ENCODE data around the gene LPIN3. TPM values are rescaled to one million over a fixed set of nuclear protein-coding genes. Genes with fewer than 3 reads are reported as not detected.
"Not testable (repeated sequence)": the region's sequence is repeated elsewhere in the genome, so short reads cannot be mapped to it uniquely, and the experiment has no call there.

The LPIN3 gene
- total RNA-seq, 1 donor from 2014 or later = 1.1 TPM

DNA sequence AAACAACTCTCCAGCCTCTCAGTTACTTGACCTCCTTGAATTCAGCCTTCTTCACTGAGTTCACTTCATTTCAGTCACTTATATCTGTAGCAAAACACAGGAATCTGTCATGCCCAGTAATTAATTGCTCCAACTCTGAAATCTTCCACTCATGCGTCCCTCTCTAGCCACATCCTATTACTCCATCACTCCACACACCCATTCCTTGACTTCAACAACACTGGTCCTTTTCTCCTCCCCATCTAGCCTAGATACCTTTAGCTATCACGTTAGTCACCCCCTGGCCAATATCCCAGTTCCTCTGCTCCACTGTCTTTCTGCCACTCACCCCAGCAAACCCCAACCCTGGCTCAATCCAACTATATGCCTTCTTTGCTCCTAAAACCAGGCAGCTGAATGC, 30.8 kb upstream of the LPIN3 start:
- no peak for DNase-seq (ENCODE audit: low spot score)
- Mint-ChIP-seq H3K4me3 (no peak overlapping the region), H3K4me1 (ENCODE audit: low read depth) (no peaks in the 10 kb centered on the region), H3K36me3 (ENCODE audit: low read depth) (no peaks in the 10 kb centered on the region), H3K9me3 (no peaks in the 10 kb centered on the region), H3K27me3 (ENCODE audit: insufficient read depth) (no peaks in the 10 kb centered on the region), H3K27ac (no peak overlapping the region)
- intact Hi-C loops (cut with micrococcal nuclease) = no loop called here

DNA sequence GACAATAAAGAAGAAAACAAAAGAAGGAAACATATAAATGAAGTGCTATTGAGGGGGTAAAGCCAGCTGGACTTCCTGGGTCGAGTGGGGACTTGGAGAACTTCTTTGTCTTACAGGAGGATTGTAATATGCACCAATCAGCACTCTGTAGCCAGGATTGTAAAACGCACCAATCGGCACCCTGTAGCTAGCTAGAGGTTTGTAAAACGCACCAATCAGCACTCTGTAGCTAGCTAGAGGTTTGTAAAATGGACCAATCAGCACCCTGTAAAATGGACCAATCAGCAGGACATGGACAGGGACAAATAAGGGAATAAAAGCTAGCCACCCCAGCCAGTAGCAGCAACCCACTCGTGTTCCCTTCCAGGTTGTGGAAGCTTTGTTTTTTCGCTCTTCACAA, 28.6 kb upstream of the LPIN3 start:
- H3K27ac Mint-ChIP-seq; intact Hi-C loops (cut with micrococcal nuclease); H3K36me3 Mint-ChIP-seq (ENCODE audit: low read depth); H3K27me3 Mint-ChIP-seq (ENCODE audit: insufficient read depth); DNase-seq (ENCODE audit: low spot score); H3K4me3 Mint-ChIP-seq; H3K9me3 Mint-ChIP-seq: not testable (repeated sequence)
- peaks cover 11% of the 10 kb centered on the region for H3K4me1 Mint-ChIP-seq (ENCODE audit: low read depth)

DNA sequence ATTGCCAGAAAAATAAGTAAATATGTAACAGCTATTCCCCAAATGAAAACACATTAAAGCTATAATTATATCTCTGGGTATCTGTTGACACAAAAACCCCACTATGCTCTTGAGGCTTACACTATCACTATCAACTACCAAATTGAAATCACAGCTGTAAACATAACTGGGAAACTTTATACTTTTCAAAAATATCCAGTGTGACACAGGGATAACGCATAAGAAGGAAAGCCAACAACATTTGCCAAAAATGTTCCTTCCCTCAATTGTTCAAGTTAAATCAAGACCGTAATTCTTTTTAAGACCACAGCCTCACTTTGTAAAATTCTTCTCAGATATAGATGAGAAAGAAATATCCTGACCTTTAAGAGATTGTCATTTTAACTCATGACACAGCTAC, 26.2 kb upstream of the LPIN3 start:
- Mint-ChIP-seq H3K4me1 (ENCODE audit: low read depth) (peaks cover 11% of the 10 kb centered on the region), H3K27me3 (ENCODE audit: insufficient read depth) (peaks cover 2% of the 10 kb centered on the region), H3K36me3 (ENCODE audit: low read depth) (no peaks in the 10 kb centered on the region), H3K27ac (no peak overlapping the region), H3K4me3 (no peak overlapping the region), H3K9me3 (no peaks in the 10 kb centered on the region)
- DNase-seq (ENCODE audit: low spot score) = no peak
- intact Hi-C loops (cut with micrococcal nuclease) = no loop called here

DNA sequence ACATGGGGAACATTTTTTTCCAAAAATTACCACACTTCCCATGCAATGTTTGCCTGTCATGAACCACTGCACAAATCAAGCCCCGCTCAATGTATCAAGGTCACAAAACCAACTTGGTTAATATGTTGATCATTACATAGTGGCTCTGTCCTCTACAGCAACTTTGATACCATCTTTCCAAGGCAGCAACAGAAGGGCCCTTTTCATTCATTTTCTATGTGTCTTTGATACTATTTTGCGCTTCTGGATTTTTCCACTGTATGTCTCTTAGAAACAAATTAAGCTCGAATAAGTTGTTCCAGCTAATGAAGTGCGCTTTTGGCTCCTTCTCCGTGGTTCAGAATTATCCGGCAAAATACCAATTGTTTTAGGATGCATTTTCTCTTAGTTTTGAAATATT, 24.6 kb upstream of the LPIN3 start:
- H3K27ac Mint-ChIP-seq = peak overlapping the region; percentile 82
- peak overlapping the region; percentile 88 for H3K4me3 Mint-ChIP-seq
- no peaks in the 10 kb centered on the region for H3K9me3 Mint-ChIP-seq
- H3K36me3 Mint-ChIP-seq (ENCODE audit: low read depth) = no peaks in the 10 kb centered on the region
- peaks cover 5% of the 10 kb centered on the region for H3K27me3 Mint-ChIP-seq (ENCODE audit: insufficient read depth)
- H3K4me1 Mint-ChIP-seq (ENCODE audit: low read depth) = peaks cover 11% of the 10 kb centered on the region
- intact Hi-C loops (cut with micrococcal nuclease) = loop anchor here (5.0 kb wide), 2 partner anchors 116 to 376 kb away; no protein-coding TSS in a partner anchor
- DNase-seq (ENCODE audit: low spot score) = no peak

DNA sequence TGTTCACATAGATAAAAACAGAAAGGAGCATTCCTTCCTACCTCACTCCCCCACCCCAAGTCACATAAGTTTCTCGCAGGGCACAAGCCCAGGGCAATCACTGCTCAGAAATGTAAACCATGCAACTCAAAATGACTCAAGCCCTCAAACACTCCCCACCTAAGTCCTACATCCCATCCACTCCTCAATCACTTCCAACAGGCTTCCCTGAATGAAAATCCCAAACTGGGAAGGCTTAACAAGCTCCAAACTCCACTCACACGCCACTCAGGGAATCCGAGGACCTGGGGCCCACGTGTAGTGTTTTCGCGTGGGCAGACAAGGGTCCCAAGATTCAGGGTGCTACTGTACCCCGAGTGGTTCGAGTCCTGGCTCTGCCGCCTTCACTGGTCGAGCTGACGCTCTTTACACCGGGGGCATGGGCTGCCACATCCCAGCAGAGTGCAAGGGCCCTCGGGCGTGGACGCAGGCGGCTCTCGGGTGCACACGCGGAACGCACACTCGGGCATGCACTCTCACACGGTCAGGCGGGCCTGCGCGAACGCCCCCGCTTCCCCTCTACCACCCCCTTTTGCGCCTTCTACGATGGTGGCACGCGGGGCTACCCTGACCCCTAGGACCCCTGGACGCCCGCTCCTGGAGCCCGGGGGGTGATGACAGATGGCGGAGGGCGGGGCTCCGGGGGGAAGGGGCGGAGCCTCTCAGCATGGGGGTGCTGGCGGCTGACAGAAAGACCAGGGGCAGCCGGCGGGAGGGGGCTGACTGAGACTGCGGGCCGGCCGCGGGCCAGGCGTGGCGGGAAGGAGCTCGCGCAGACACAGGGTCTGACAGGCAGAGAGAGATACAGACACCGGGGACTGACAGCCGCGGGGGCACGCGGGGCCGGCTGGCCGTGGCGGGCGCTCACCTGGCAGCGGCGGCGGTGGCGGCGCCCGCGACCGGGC, 23.7 kb upstream of the LPIN3 start:
- DNase-seq (ENCODE audit: low spot score) = peak; percentile 53
- Mint-ChIP-seq H3K36me3 (ENCODE audit: low read depth) (no peaks in the 10 kb centered on the region), H3K4me1 (ENCODE audit: low read depth) (peaks cover 11% of the 10 kb centered on the region), H3K4me3 (peak overlapping the region; percentile 88), H3K9me3 (no peaks in the 10 kb centered on the region), H3K27ac (peak overlapping the region; percentile 82), H3K27me3 (ENCODE audit: insufficient read depth) (peaks cover 5% of the 10 kb centered on the region)
- intact Hi-C loops (cut with micrococcal nuclease) = loop anchor here (1.0 to 5.0 kb wide), 8 partner anchors 12 to 375 kb away; partner anchors contain the start of genes CHD6 and LPIN3

DNA sequence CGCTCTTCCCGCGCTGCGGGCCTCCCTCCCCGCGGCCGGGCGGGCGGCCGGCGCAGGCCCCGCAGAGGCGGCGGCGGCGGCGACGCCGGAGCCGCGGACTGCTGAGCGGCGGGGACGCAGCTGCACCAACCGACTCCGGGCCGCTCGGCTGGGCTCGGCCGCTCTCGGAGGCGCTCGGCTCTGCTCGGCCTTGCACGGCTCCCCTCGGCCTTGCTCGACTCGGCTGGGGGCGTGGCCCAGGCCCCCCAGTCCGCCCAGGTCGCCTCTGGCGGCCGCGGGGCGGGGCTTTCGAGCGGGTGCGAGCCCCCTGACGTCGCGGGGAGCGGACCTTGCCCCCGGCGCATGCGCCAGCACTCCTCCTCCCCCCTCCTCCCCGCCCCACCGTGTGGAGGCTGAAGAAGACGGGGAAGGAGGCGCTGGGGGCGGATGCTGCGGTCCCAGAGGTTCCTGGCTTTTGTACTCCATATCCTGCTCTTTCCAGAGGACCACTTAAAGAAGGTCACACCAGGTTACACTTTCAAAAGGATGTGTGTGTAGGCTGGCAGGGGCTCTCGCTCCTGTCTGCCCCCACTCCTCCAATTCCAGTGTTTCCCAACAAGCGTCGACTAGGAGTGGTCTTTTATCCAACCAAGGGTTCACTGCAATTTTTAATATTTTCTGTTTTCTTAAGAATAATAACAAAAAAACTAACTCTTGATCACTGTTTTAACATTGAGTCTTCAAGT, 22.9 kb upstream of the LPIN3 start, which contains the start of gene ZHX3:
ZHX3 (minus strand) TSS at position 186 of the 725 bp plus-strand sequence. CDS start 112,815 bp downstream, outside the sequence.
- H3K9me3 Mint-ChIP-seq = no peaks in the 10 kb centered on the region
- H3K27ac Mint-ChIP-seq = peak within 1 kb of the TSS; percentile 82
- H3K27me3 Mint-ChIP-seq (ENCODE audit: insufficient read depth) = peaks cover 5% of the 10 kb centered on the region
- H3K4me1 Mint-ChIP-seq (ENCODE audit: low read depth) = peaks cover 11% of the 10 kb centered on the region
- peak; percentile 95 for DNase-seq (ENCODE audit: low spot score)
- intact Hi-C loops (cut with micrococcal nuclease) = loop anchor here (1.0 to 5.0 kb wide), 8 partner anchors 12 to 375 kb away; partner anchors contain the start of genes CHD6 and LPIN3
- peak within 1 kb of the TSS; percentile 88 for H3K4me3 Mint-ChIP-seq
- H3K36me3 Mint-ChIP-seq (ENCODE audit: low read depth) = no peaks in the 10 kb centered on the region

DNA sequence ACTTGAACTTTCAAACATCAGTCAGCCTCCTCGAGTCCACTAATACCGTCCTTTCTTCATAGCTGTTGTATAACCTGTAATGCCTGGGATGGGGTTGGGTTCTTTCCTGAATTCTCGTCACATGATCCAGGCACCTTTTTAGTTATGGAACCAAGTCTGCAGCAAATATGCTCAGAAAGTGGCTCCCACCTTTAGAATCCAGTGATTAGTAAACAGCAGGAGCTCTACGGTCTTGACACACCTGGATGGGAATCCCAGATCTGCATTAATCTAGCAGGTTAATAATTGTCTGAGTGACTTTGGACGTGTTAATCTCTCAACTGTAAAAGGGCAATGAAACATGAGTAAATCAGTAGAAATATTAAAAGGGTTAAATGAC, 22.4 kb upstream of the LPIN3 start:
- peak overlapping the region; percentile 57 for H3K4me3 Mint-ChIP-seq
- H3K27ac Mint-ChIP-seq = no peak overlapping the region
- H3K4me1 Mint-ChIP-seq (ENCODE audit: low read depth) = peaks cover 11% of the 10 kb centered on the region
- no peaks in the 10 kb centered on the region for H3K9me3 Mint-ChIP-seq
- H3K27me3 Mint-ChIP-seq (ENCODE audit: insufficient read depth) = peaks cover 5% of the 10 kb centered on the region
- intact Hi-C loops (cut with micrococcal nuclease) = loop anchor here (5.0 kb wide), 2 partner anchors 114 to 374 kb away; no protein-coding TSS in a partner anchor
- no peak for DNase-seq (ENCODE audit: low spot score)
- H3K36me3 Mint-ChIP-seq (ENCODE audit: low read depth) = no peaks in the 10 kb centered on the region

DNA sequence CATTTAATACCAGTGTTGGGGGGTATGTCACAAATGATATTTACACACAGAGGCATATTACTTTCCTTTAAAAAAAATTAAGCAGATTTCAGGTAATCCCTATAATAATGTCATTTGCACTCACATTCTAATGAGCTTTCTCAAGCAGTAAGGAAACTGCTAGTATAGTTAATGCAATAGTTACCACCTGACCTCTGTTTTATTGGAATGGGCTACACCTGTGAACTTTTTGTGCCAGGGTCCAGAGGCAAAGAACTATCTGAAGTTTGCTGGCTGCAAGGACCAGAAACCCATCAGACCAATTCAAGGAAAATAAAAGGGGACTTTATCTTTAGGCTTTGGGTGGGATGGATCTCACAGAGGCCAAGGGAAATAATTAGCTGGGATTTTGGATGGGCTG, 20.2 kb upstream of the LPIN3 start:
- Mint-ChIP-seq H3K9me3 (no peaks in the 10 kb centered on the region), H3K36me3 (ENCODE audit: low read depth) (no peaks in the 10 kb centered on the region), H3K4me1 (ENCODE audit: low read depth) (peaks cover 11% of the 10 kb centered on the region), H3K4me3 (no peak overlapping the region), H3K27ac (no peak overlapping the region), H3K27me3 (ENCODE audit: insufficient read depth) (peaks cover 5% of the 10 kb centered on the region)
- intact Hi-C loops (cut with micrococcal nuclease) = no loop called here
- DNase-seq (ENCODE audit: low spot score) = no peak

DNA sequence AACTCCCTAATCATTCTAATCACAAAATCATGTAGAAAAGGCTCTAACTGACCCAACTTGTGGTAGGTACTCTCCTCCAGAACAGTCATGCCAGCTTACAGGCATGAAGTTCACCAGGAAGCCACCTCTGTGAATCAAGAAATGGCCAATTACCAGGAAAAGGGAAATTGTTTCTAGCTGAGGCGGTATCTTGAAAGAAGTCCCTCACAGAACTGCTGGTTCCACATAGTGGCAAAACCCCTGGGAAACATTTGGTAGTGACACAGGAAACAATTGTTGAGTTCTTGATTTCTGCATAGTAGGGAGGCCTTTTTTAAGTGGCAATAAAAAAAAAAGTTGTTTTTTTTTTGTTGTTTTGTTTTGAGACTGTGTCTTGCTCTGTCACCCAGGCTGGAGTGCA, 19.6 kb upstream of the LPIN3 start:
- H3K9me3 Mint-ChIP-seq = no peaks in the 10 kb centered on the region
- no peak overlapping the region for H3K27ac Mint-ChIP-seq
- intact Hi-C loops (cut with micrococcal nuclease) = no loop called here
- no peak overlapping the region for H3K4me3 Mint-ChIP-seq
- peaks cover 9% of the 10 kb centered on the region for H3K4me1 Mint-ChIP-seq (ENCODE audit: low read depth)
- no peak for DNase-seq (ENCODE audit: low spot score)
- H3K36me3 Mint-ChIP-seq (ENCODE audit: low read depth) = no peaks in the 10 kb centered on the region
- peaks cover 5% of the 10 kb centered on the region for H3K27me3 Mint-ChIP-seq (ENCODE audit: insufficient read depth)

DNA sequence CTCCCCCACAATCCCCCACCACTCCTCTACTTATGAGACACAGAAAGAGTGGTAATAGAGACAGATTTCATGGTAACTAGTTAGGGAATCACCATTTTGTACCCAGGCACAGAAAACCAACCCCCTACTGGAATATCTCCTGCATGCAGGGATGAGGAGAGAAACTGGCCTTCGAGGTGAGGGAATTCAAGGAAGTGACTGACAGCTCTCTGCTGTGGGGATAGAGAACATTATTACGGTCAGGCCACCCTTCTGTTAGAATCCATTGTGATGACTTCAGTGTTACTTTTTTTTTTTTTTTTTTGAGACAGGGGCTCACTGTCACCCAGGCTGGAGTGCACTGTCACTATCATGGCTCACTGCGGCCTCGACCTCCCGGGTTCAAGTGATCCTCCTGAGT, 13.4 kb upstream of the LPIN3 start:
- no peaks in the 10 kb centered on the region for H3K9me3 Mint-ChIP-seq
- no peak overlapping the region for H3K27ac Mint-ChIP-seq
- H3K4me3 Mint-ChIP-seq = no peak overlapping the region
- H3K36me3 Mint-ChIP-seq (ENCODE audit: low read depth) = no peaks in the 10 kb centered on the region
- peaks cover 18% of the 10 kb centered on the region for H3K4me1 Mint-ChIP-seq (ENCODE audit: low read depth)
- peaks cover 2% of the 10 kb centered on the region for H3K27me3 Mint-ChIP-seq (ENCODE audit: insufficient read depth)
- intact Hi-C loops (cut with micrococcal nuclease) = no loop called here
- DNase-seq (ENCODE audit: low spot score) = no peak

DNA sequence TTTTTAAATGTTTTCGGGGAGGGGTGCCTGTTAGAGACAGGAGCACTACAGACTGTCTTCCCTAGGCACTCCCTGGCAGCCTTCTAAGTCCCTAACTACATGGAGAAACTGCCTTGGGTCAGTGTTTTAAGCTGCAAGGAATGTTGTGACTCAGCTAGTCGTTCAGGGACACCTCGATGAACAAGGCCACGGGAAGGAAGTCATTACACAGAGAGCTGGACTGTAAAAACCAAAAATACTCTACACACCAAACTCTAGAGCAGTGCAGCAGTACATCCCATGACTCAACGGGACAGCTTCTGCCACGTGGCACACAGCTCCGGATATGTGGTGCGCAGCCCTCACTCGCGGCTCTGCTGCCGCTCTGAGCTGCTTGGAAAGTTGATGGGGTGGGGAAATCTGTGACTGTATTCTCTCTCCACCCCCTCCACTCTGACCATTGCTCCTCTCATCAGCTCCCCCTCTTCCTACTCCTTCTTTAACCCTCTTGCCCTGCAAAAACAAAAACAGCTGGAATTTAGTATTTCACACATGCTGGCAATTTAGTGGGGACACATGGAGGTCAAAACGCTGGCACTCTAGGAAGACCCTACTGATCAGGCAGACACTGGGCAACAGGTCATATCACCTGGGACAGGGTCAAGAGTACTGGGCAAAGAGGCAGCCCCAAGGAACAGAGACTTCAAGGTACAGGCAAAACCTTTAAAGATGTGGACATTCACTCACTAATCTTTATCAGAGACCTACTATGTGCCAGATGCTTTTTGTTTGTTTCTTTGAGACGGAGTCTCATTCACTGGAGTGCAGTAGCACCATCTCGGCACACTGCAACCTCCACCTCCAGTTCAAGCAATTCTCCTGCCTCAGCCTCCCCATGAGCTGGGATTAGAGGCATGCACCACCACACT, 10.9 kb upstream of the LPIN3 start:
- no peaks in the 10 kb centered on the region for H3K36me3 Mint-ChIP-seq (ENCODE audit: low read depth)
- H3K27me3 Mint-ChIP-seq (ENCODE audit: insufficient read depth) = peaks cover 8% of the 10 kb centered on the region
- DNase-seq (ENCODE audit: low spot score) = peak; percentile 53
- intact Hi-C loops (cut with micrococcal nuclease) = loop anchor here (1.0 kb wide), 1 partner anchor 12 kb away; the partner anchor contains the start of gene ZHX3
- peak overlapping the region; percentile 86 for H3K27ac Mint-ChIP-seq
- H3K9me3 Mint-ChIP-seq = no peaks in the 10 kb centered on the region
- H3K4me3 Mint-ChIP-seq = no peak overlapping the region
- H3K4me1 Mint-ChIP-seq (ENCODE audit: low read depth) = peaks cover 18% of the 10 kb centered on the region

DNA sequence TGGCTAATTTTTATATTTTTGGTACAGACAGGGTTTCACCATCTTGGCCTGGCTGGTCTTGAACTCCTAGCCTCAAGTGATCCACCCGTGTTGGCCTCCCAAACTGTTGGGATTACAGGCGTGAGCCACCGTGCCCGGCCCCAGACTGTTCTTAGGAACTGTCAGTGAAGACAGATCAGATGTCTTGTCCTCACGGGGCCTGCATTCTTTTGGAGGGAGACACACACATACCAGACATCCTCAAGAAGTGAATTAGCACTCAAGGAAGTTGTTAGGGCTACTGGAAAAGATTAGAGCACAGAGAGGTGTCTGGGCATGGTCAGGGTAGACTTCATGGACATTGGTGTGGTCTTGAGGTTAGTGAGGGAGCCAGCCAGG, 10.3 kb upstream of the LPIN3 start:
- peaks cover 18% of the 10 kb centered on the region for H3K4me1 Mint-ChIP-seq (ENCODE audit: low read depth)
- H3K27ac Mint-ChIP-seq = no peak overlapping the region
- H3K27me3 Mint-ChIP-seq (ENCODE audit: insufficient read depth) = peaks cover 9% of the 10 kb centered on the region
- H3K4me3 Mint-ChIP-seq = no peak overlapping the region
- H3K36me3 Mint-ChIP-seq (ENCODE audit: low read depth) = no peaks in the 10 kb centered on the region
- intact Hi-C loops (cut with micrococcal nuclease) = no loop called here
- DNase-seq (ENCODE audit: low spot score) = no peak
- H3K9me3 Mint-ChIP-seq = no peaks in the 10 kb centered on the region

Measured in activated T-helper 1 cell treated with anti-CD3 and anti-CD28 coated beads, Interleukin-12 subunit alpha, Interleukin-12 subunit beta, Interleukin-2, Interleukin-4 antibody, amounts not matched to agents 30 ng/mL and 10 ng/mL and 1 ng/mL, durations not matched to agents 14 hours and 24 hours and 36 hours (primary cell).